Keratinocyte (primary cell): ENCODE data around the gene EXT2.

Experiments
- EZH2 ChIP-seq: IDR thresholded peaks from one replicate; pipeline ENCODE4 v1.6.1; 2012; ENCODE audit warnings: inconsistent platforms, mild to moderate bottlenecking, low read length, moderate library complexity
- TF ChIP-seq, protein P1 (sequence below), 3 experiments: IDR thresholded peaks in 1 of 3; conservative IDR thresholded peaks in 1 of 3; optimal IDR thresholded peaks in 1 of 3; 2 replicates in 2 of 3; 3 replicates in 1 of 3; pipeline versions ENCODE3 to v1.5.1; 2011; ENCODE audit warnings: low read length in 3 of 3, mild to moderate bottlenecking in 3 of 3, moderate library complexity in 2 of 3, control low read depth in 1 of 3, inconsistent platforms in 1 of 3; ENCODE audit not compliant: insufficient read depth in 2 of 3; ENCODE audit errors: extremely low read depth in 1 of 3

DNA sequence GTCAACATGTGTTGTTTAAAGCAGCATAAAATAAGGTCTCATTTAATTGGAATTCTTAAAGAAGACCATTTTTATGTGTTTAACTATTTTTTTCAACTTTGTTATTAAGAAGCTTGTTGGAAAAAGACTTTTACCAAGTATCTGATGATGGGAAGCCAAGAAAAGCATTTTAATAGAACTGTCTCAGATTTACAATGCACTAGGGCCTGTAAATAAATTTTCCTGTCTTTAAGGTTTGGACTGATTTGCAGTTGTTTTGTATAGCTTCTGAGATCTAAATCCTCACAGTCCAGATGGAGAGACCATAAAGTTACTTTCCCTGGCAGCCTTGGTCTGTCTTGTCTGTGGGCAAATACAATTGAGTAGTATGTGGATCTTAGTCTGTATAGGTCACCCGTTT is 41.6 kb downstream of the EXT2 start:
- TF ChIP-seq, protein P1, sequence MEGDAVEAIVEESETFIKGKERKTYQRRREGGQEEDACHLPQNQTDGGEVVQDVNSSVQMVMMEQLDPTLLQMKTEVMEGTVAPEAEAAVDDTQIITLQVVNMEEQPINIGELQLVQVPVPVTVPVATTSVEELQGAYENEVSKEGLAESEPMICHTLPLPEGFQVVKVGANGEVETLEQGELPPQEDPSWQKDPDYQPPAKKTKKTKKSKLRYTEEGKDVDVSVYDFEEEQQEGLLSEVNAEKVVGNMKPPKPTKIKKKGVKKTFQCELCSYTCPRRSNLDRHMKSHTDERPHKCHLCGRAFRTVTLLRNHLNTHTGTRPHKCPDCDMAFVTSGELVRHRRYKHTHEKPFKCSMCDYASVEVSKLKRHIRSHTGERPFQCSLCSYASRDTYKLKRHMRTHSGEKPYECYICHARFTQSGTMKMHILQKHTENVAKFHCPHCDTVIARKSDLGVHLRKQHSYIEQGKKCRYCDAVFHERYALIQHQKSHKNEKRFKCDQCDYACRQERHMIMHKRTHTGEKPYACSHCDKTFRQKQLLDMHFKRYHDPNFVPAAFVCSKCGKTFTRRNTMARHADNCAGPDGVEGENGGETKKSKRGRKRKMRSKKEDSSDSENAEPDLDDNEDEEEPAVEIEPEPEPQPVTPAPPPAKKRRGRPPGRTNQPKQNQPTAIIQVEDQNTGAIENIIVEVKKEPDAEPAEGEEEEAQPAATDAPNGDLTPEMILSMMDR (optimal IDR thresholded peaks at IDR 0.05 in 1 of 3, IDR thresholded peaks at IDR 0.05 in 1 of 3, conservative IDR thresholded peaks at IDR 0.05 in 1 of 3; ENCODE audit: extremely low read depth in 1 of 3, insufficient read depth in 2 of 3, low read length in 3 of 3), result no peak
- TF ChIP-seq EZH2, result no peak
